Activated T-helper 2 cell treated with anti-CD3 and anti-CD28 coated beads, Interferon-gamma antibody, Interleukin-2, Interleukin-4, amounts not matched to agents 10 μg/mL and 5 μg/mL and 100 μg/mL, durations not matched to agents 14 hours and 24 hours and 36 hours (primary cell): ENCODE data around the gene CTSD. TPM values are rescaled to one million over a fixed set of nuclear protein-coding genes. Genes with fewer than 3 reads are reported as not detected.

Experiments used
- DNase-seq: peaks from one replicate; pipeline ENCODE4 v3.0.0; 2021; ENCODE audit warnings: low spot score
- H3K27ac Mint-ChIP-seq: one replicate; pipeline ENCODE4 v1.8.0; 2021; ENCODE audit warnings: mixed read lengths
- H3K27me3 Mint-ChIP-seq: one replicate; pipeline ENCODE4 v1.8.0; 2021; ENCODE audit warnings: low read depth, mixed read lengths
- H3K36me3 Mint-ChIP-seq: one replicate; pipeline ENCODE4 v1.8.0; 2021; ENCODE audit warnings: low read depth, mixed read lengths
- H3K4me1 Mint-ChIP-seq: one replicate; pipeline ENCODE4 v1.8.0; 2021; ENCODE audit warnings: low read depth, mixed read lengths
- H3K4me3 Mint-ChIP-seq: one replicate; pipeline ENCODE4 v1.8.0; 2021; ENCODE audit warnings: low read depth, mild to moderate bottlenecking, moderate library complexity, mixed read lengths
- H3K9me3 Mint-ChIP-seq: one replicate; pipeline ENCODE4 v1.8.0; 2021; ENCODE audit warnings: mixed read lengths
- intact Hi-C: fragments of 100-400 bp; cut with micrococcal nuclease; formaldehyde crosslinking; loops from one replicate; pipeline ENCODE4 v1.15.1; 2023
- total RNA-seq: library from RNA; stranded (reverse); gene quantifications from 2 replicates; pipeline ENCODE4 v1.2.3, GENCODE V29; 2022

Gene CTSD
- total RNA-seq, 1 donor from 2014 or later = 73.5 TPM

- Mint-ChIP-seq H3K9me3 (no peaks in the 10 kb centered on the region), H3K27ac (no peak overlapping the region), H3K27me3 (no peaks in the 10 kb centered on the region), H3K4me1 (peaks cover 28% of the 10 kb centered on the region), H3K36me3 (peaks cover 18% of the 10 kb centered on the region), H3K4me3 (no peak overlapping the region)
- DNase-seq = no peak
- intact Hi-C loops = no loop called here
These were observed 3.2 kb downstream of the CTSD start for GRCh38 chr11:1760351-1761109.

GRCh38 chr11:1759851-1760220 is 3.9 kb downstream of the CTSD start:
- DNase-seq = no peak
- no peaks in the 10 kb centered on the region for H3K9me3 Mint-ChIP-seq
- H3K4me3 Mint-ChIP-seq = peak overlapping the region; percentile 2
- intact Hi-C loops = no loop called here
- H3K36me3 Mint-ChIP-seq = peaks cover 23% of the 10 kb centered on the region
- H3K27me3 Mint-ChIP-seq = no peaks in the 10 kb centered on the region
- H3K27ac Mint-ChIP-seq = peak overlapping the region; percentile 17
- H3K4me1 Mint-ChIP-seq = peaks cover 31% of the 10 kb centered on the region

- no peaks in the 10 kb centered on the region for H3K9me3 Mint-ChIP-seq
- H3K36me3 Mint-ChIP-seq = peaks cover 25% of the 10 kb centered on the region
- H3K27me3 Mint-ChIP-seq = no peaks in the 10 kb centered on the region
- no peak overlapping the region for H3K4me3 Mint-ChIP-seq
- H3K27ac Mint-ChIP-seq = no peak overlapping the region
- no peak for DNase-seq
- intact Hi-C loops = no loop called here
- H3K4me1 Mint-ChIP-seq = peaks cover 29% of the 10 kb centered on the region
These were observed 4.4 kb downstream of the CTSD start for GRCh38 chr11:1759151-1759850.

DNA sequence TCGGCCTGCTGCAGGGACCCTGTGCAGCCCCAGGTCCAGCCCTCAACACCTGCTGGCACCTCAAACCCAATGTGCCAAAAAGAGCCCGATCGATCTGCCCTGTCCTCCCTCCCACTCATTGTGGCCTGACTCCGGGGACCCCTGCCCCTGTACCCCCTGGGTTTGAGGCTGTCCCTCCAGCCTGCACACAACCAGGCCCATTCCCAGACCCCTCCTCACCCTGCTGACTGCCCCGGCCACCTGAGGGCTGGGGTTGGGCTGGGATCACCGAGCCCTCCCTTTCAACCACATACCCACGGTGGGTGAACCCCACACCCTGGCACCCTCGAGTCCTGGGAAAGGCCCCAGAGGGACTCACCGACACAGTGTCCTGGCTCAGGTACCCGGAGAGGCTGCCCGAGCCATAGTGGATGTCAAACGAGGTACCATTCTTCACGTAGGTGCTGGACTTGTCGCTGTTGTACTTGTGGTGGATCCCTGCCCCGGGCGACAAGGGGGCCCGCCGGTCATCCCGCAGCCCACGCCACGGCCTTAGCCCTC is 5.0 kb downstream of the CTSD start:
- H3K9me3 Mint-ChIP-seq = no peaks in the 10 kb centered on the region
- peak overlapping the region; percentile 77 for H3K27ac Mint-ChIP-seq
- peaks cover 25% of the 10 kb centered on the region for H3K36me3 Mint-ChIP-seq
- intact Hi-C loops = no loop called here
- peaks cover 27% of the 10 kb centered on the region for H3K4me1 Mint-ChIP-seq
- H3K27me3 Mint-ChIP-seq = no peaks in the 10 kb centered on the region
- DNase-seq = no peak
- H3K4me3 Mint-ChIP-seq = no peak overlapping the region

DNA sequence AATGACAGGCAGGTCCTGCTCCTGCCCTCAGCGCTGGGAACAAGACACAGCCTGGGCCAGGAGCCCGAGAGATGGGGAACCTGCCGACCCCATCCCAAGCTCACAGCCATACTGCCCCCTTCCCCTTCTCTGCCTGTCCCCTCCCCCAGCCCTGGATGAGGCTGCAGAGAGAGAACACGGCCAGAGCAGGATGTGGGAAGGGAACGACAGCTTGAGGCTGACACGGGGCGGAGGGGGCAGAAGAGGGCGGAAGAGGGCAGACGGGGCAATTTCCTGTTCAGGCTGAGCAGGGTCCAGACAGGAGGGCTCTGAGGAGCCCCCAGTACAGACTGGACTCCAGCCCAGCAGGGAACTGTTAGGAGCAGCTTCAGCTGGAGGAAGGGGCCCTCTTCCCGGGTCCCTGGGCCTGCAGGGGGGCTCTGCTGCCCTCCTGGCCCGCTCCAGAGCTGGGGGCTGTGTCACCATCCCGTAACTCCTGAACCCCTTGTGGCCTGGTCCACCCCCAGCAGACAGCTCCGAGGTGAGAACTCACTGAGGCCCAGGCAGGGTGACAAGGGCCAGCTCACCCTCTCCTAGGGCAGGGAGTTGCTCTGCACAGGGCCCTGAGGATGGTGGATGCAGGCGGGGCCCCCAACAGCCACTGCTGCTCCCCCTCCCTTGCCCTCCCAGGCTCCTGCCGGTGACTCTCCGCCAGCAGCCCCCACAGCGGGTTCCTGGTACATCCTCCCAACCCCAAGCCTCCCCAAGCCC is 5.7 kb downstream of the CTSD start:
- Mint-ChIP-seq H3K36me3 (peaks cover 26% of the 10 kb centered on the region), H3K4me1 (peaks cover 27% of the 10 kb centered on the region), H3K4me3 (peak overlapping the region; percentile 57), H3K27me3 (no peaks in the 10 kb centered on the region), H3K27ac (peak overlapping the region; percentile 81), H3K9me3 (no peaks in the 10 kb centered on the region)
- intact Hi-C loops = no loop called here
- no peak for DNase-seq

GRCh38 chr11:1756791-1757771 is 6.6 kb downstream of the CTSD start:
- intact Hi-C loops = no loop called here
- Mint-ChIP-seq H3K4me3 (peak overlapping the region; percentile 57), H3K36me3 (peaks cover 27% of the 10 kb centered on the region), H3K27ac (peak overlapping the region; percentile 81), H3K27me3 (no peaks in the 10 kb centered on the region), H3K4me1 (peaks cover 27% of the 10 kb centered on the region), H3K9me3 (no peaks in the 10 kb centered on the region)
- DNase-seq = no peak

DNA sequence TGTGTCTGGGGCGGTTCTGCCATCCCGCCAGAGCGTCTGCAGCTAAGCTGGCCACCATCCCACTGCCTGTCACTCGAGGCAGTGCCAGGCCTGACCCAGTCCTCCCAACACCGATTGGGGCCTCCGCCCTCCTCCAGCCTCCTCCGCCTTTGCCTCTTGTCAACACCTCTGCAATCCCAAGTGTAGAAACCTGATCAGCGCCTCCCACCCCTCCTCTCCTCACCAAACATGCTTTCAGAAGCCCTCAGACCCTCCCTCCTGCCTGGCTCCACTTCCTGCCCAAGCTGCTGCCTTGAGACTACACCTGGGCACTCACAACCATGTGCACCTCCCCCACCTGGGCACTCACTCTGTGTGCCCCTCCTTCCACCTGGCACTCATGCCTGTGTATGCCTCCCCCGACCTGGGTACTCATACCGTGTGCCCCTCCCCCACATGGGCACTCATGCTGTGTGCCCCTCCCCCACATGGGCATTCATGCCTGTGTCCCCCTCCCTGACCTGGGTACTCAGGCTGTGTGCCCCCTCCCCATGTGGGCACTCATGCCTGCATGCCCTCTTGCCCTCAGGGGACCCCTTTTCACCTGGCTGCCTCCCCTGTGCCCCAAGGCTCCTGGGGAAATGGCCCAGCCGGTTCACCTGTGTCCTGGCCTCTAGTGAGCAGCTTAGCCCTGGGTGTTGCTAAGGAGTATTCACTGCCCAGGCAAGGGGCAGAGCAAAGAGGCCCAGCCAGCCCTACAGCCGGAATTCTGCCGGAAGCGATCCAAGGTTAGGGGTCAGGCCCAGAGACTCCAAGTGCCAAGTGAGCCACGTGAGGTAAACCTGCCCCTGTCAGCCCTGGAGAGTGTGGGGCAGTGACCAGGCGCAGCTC is 7.8 kb downstream of the CTSD start:
- Mint-ChIP-seq H3K36me3 (peaks cover 25% of the 10 kb centered on the region), H3K27me3 (no peaks in the 10 kb centered on the region), H3K9me3 (no peaks in the 10 kb centered on the region), H3K27ac (peak overlapping the region; percentile 42), H3K4me1 (peaks cover 24% of the 10 kb centered on the region), H3K4me3 (peak overlapping the region; percentile 5)
- intact Hi-C loops = no loop called here
- no peak for DNase-seq

GRCh38 chr11:1755344-1755691 is 8.4 kb downstream of the CTSD start:
- peaks cover 24% of the 10 kb centered on the region for H3K4me1 Mint-ChIP-seq
- no peak overlapping the region for H3K4me3 Mint-ChIP-seq

GRCh38 chr11:1754376-1755150 is 9.2 kb downstream of the CTSD start:
- H3K27ac Mint-ChIP-seq = no peak overlapping the region
- H3K36me3 Mint-ChIP-seq = peaks cover 25% of the 10 kb centered on the region
- no peak for DNase-seq
- intact Hi-C loops = no loop called here
- H3K4me1 Mint-ChIP-seq = peaks cover 24% of the 10 kb centered on the region
- H3K4me3 Mint-ChIP-seq = no peak overlapping the region
- peaks cover 10% of the 10 kb centered on the region for H3K27me3 Mint-ChIP-seq
- no peaks in the 10 kb centered on the region for H3K9me3 Mint-ChIP-seq

More at GRCh38 chr11:1755344-1755691, 8.4 kb downstream of the CTSD start:
- peaks cover 25% of the 10 kb centered on the region for H3K36me3 Mint-ChIP-seq
- no peaks in the 10 kb centered on the region for H3K9me3 Mint-ChIP-seq
- H3K27me3 Mint-ChIP-seq = peaks cover 3% of the 10 kb centered on the region
- intact Hi-C loops = no loop called here
- no peak for DNase-seq
- peak overlapping the region; percentile 24 for H3K27ac Mint-ChIP-seq

- peaks cover 25% of the 10 kb centered on the region for H3K36me3 Mint-ChIP-seq
- H3K4me3 Mint-ChIP-seq = no peak overlapping the region
- H3K4me1 Mint-ChIP-seq = peaks cover 24% of the 10 kb centered on the region
- H3K9me3 Mint-ChIP-seq = no peaks in the 10 kb centered on the region
- intact Hi-C loops = no loop called here
- H3K27ac Mint-ChIP-seq = no peak overlapping the region
- peaks cover 13% of the 10 kb centered on the region for H3K27me3 Mint-ChIP-seq
- DNase-seq = no peak
These were observed 9.8 kb downstream of the CTSD start for GRCh38 chr11:1753929-1754305.
